Measurements from ENCODE around the gene ALS2CL. TPM values are rescaled to one million over a fixed set of nuclear protein-coding genes. Genes with fewer than 3 reads are reported as not detected.

Gene ALS2CL
- total RNA-seq, 1 donor from 2014 or later, result 6.2 TPM

GRCh38 chr3:46703013-46703520 is 9.6 kb upstream of the ALS2CL start:
- TF ChIP-seq, protein P1, sequence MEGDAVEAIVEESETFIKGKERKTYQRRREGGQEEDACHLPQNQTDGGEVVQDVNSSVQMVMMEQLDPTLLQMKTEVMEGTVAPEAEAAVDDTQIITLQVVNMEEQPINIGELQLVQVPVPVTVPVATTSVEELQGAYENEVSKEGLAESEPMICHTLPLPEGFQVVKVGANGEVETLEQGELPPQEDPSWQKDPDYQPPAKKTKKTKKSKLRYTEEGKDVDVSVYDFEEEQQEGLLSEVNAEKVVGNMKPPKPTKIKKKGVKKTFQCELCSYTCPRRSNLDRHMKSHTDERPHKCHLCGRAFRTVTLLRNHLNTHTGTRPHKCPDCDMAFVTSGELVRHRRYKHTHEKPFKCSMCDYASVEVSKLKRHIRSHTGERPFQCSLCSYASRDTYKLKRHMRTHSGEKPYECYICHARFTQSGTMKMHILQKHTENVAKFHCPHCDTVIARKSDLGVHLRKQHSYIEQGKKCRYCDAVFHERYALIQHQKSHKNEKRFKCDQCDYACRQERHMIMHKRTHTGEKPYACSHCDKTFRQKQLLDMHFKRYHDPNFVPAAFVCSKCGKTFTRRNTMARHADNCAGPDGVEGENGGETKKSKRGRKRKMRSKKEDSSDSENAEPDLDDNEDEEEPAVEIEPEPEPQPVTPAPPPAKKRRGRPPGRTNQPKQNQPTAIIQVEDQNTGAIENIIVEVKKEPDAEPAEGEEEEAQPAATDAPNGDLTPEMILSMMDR (IDR thresholded peaks at IDR 0.05; ENCODE audit: unreplicated experiment), result no peak
- no peak overlapping the region for H3K27ac Mint-ChIP-seq
- peaks cover 33% of the 10 kb centered on the region for H3K4me1 Mint-ChIP-seq
- no peak for DNase-seq (ENCODE audit: low spot score in 2 of 2, unreplicated experiment in 2 of 2)
- H3K9me3 Mint-ChIP-seq, result no peaks in the 10 kb centered on the region
- H3K36me3 Mint-ChIP-seq, result no peaks in the 10 kb centered on the region
- peaks cover 24% of the 10 kb centered on the region for H3K27me3 Mint-ChIP-seq (ENCODE audit: low read depth)
- no peak overlapping the region for H3K4me3 Mint-ChIP-seq

DNA sequence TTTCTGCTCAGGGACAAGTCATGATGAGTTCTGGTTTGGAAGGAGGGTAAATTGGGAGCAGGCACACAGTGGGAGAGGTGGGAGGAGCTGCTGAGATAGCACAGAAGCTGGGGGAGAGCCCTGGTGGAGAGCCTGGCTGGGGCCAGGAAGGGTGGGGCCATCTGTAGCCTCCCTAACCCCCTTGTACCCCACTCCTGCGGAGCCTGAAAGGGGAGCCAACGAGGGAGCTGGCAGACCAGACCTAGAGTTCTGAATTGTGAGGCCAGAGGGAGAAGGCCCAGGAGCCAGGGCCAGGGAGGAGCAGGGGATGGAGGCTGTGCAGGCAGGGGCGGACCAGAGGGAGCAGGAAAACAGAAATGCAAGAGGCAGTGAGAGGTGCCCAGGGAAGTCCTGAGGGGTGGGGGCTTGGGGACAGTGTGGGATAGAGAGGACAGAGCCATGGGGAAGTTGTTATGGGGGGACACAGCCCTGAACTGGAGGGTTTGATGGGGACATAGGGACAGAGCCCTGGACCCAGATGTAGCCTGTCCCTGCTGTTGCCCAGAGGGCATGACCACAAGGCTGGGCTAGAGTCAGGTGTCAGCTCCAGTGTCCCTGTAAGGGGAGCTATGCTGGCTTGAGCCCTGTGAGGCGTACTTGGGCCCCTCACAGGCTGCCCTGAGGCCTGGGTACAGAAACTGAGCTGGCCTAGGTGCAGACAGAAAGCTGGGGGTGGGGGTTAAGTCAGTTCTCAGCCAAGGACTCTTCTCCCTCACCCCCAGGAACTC is 8.9 kb upstream of the ALS2CL start:
- peak overlapping the region; percentile 19 for H3K27ac Mint-ChIP-seq
- H3K9me3 Mint-ChIP-seq, result no peaks in the 10 kb centered on the region
- H3K36me3 Mint-ChIP-seq, result no peaks in the 10 kb centered on the region
- DNase-seq (ENCODE audit: low spot score in 2 of 2, unreplicated experiment in 2 of 2), result no peak
- no peak overlapping the region for H3K4me3 Mint-ChIP-seq
- TF ChIP-seq, protein P1 (IDR thresholded peaks at IDR 0.05; ENCODE audit: unreplicated experiment), result no peak
- peaks cover 33% of the 10 kb centered on the region for H3K4me1 Mint-ChIP-seq
- H3K27me3 Mint-ChIP-seq (ENCODE audit: low read depth), result peaks cover 24% of the 10 kb centered on the region

GRCh38 chr3:46701181-46701939 is 7.9 kb upstream of the ALS2CL start, which contains the start of gene TMIE:
Gene TMIE (plus strand): TSS chr3:46701392. CDS start chr3:46701488, 96 bp downstream.
- Mint-ChIP-seq H3K9me3 (no peaks in the 10 kb centered on the region), H3K27ac (peak within 1 kb of the TSS; percentile 19)
- no peak for DNase-seq (ENCODE audit: low spot score in 2 of 2, unreplicated experiment in 2 of 2)

DNA sequence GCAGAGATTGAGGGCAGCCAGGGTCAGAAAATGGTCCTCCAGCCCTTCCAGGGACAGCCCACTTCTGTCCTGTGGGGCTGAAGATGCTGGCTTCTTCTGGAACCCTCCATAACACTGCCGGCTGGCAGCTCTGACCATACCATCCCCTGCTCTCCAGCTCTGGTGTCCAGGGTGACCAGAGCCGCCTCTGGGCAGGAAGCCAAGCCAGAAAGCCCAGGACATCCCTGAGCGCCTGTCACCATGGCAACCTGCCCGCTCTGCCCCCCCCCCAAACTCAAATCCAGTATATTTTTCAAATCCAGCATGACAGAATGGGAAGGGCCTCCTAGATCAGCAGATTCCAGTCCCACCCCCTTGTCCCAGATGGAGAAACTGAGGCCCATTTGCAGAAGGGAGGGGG is 7.3 kb upstream of the ALS2CL start:
- no peaks in the 10 kb centered on the region for H3K9me3 Mint-ChIP-seq
- DNase-seq (ENCODE audit: low spot score in 2 of 2, unreplicated experiment in 2 of 2), result no peak
- H3K4me3 Mint-ChIP-seq, result peak overlapping the region; percentile 39
- H3K27ac Mint-ChIP-seq, result no peak overlapping the region
- TF ChIP-seq, protein P1 (IDR thresholded peaks at IDR 0.05; ENCODE audit: unreplicated experiment), result no peak
- H3K36me3 Mint-ChIP-seq, result no peaks in the 10 kb centered on the region
- peaks cover 27% of the 10 kb centered on the region for H3K4me1 Mint-ChIP-seq
- peaks cover 22% of the 10 kb centered on the region for H3K27me3 Mint-ChIP-seq (ENCODE audit: low read depth)

More at GRCh38 chr3:46701181-46701939, 7.9 kb upstream of the ALS2CL start, which contains the start of gene TMIE:
- TF ChIP-seq, protein P1 (IDR thresholded peaks at IDR 0.05; ENCODE audit: unreplicated experiment), result no peak
- peaks cover 23% of the 10 kb centered on the region for H3K27me3 Mint-ChIP-seq (ENCODE audit: low read depth)
- H3K4me3 Mint-ChIP-seq, result peak within 1 kb of the TSS; percentile 39
- no peaks in the 10 kb centered on the region for H3K36me3 Mint-ChIP-seq
- H3K4me1 Mint-ChIP-seq, result peaks cover 29% of the 10 kb centered on the region

GRCh38 chr3:46699676-46700523 is 6.4 kb upstream of the ALS2CL start:
- TF ChIP-seq, protein P1 (IDR thresholded peaks at IDR 0.05; ENCODE audit: unreplicated experiment), result no peak

More at GRCh38 chr3:46699676-46700523, 6.4 kb upstream of the ALS2CL start:
- Mint-ChIP-seq H3K27me3 (ENCODE audit: low read depth) (peaks cover 22% of the 10 kb centered on the region), H3K4me3 (no peak overlapping the region), H3K36me3 (no peaks in the 10 kb centered on the region), H3K9me3 (no peaks in the 10 kb centered on the region), H3K4me1 (peaks cover 27% of the 10 kb centered on the region), H3K27ac (no peak overlapping the region)
- no peak for DNase-seq (ENCODE audit: low spot score in 2 of 2, unreplicated experiment in 2 of 2)

Measured in mesothelial cell of epicardium (in vitro differentiated cells).